ENCODE data around the gene RNF44. TPM values are rescaled to one million over a fixed set of nuclear protein-coding genes. Genes with fewer than 3 reads are reported as not detected.

The RNF44 gene
- total RNA-seq, 3 donors from 2014 or later = 6.9 to 17.1 (median 15.4) TPM

DNA sequence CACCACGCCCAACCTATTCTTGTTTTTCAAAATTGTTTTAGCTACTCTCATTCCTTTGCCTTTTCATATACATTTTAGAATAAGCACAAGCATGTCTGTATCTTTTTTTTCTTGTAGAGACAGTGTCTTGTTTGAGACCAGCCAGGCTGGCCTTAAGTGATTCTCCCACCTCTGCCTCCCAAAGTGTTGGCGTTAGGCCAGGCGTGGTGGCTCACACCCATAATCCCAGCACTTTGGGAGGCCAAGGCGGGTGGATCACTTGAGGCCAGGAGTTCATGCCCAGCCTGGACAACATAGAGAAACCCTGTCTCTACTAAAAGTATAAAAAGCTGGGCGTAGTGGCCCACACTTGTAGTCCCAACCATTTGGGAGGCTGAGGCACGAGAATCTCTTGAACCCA, 13.1 kb downstream of the RNF44 start:
- no peak for DNase-seq (ENCODE audit: low spot score in 2 of 2)
- intact Hi-C loops (cut with DNase I; ENCODE audit: low total_unique reads) = no loop called here
- TF ChIP-seq, protein P1, sequence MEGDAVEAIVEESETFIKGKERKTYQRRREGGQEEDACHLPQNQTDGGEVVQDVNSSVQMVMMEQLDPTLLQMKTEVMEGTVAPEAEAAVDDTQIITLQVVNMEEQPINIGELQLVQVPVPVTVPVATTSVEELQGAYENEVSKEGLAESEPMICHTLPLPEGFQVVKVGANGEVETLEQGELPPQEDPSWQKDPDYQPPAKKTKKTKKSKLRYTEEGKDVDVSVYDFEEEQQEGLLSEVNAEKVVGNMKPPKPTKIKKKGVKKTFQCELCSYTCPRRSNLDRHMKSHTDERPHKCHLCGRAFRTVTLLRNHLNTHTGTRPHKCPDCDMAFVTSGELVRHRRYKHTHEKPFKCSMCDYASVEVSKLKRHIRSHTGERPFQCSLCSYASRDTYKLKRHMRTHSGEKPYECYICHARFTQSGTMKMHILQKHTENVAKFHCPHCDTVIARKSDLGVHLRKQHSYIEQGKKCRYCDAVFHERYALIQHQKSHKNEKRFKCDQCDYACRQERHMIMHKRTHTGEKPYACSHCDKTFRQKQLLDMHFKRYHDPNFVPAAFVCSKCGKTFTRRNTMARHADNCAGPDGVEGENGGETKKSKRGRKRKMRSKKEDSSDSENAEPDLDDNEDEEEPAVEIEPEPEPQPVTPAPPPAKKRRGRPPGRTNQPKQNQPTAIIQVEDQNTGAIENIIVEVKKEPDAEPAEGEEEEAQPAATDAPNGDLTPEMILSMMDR (IDR thresholded peaks at IDR 0.05) = no peak
- TF ChIP-seq POLR2AphosphoS5 (IDR thresholded peaks at IDR 0.05) (no peak), POLR2A (IDR thresholded peaks at IDR 0.05) (no peak)
- H3K9me3 ChIP-seq = no peaks in the 10 kb centered on the region
- no peak overlapping the region for H3K4me3 ChIP-seq
- H3K4me1 ChIP-seq = no peaks in the 10 kb centered on the region
- no peaks in the 10 kb centered on the region for H3K27me3 ChIP-seq
- H3K36me3 ChIP-seq = peaks cover 4% of the 10 kb centered on the region
- H3K27ac ChIP-seq = no peak overlapping the region

DNA sequence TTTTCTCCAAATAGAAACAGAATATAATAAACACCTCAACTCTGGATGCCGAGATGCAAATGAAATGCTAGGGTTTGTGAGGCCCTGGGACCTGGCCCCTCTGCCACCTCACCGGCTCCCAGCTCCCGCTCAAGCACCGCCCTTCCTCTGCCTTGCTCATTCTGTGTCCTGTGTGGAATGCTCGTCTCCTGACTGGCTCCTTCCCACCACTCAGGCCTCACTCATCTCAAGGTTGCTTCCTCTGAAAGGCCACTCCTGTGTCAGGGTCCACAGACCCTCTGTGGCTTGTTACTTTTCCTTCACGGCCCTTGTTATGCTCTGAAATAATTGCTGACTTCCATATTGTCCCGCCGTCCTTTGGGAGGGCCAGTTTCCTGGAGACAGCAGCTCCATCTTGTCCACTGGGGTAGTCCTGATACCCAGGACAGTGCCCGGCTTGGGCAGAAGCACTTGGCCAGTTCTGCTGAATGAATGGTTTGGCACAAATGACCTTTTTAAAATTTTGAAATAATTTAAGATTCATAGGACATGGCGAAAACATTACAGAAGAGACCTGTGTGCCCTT, 15.4 kb downstream of the RNF44 start:
- DNase-seq (ENCODE audit: low spot score in 2 of 2) = no peak
- Histone ChIP-seq H3K4me3 (no peak overlapping the region), H3K27me3 (no peaks in the 10 kb centered on the region), H3K27ac (no peak overlapping the region), H3K4me1 (no peaks in the 10 kb centered on the region), H3K9me3 (no peaks in the 10 kb centered on the region), H3K36me3 (no peaks in the 10 kb centered on the region)
- TF ChIP-seq POLR2A (IDR thresholded peaks at IDR 0.05) (no peak), POLR2AphosphoS5 (IDR thresholded peaks at IDR 0.05) (no peak)
- TF ChIP-seq, protein P1 (IDR thresholded peaks at IDR 0.05) = no peak
- intact Hi-C loops (cut with DNase I; ENCODE audit: low total_unique reads) = no loop called here

GRCh38 chr5:176521286-176521685, 15.9 kb downstream of the RNF44 start:
- Histone ChIP-seq H3K27me3 (no peaks in the 10 kb centered on the region), H3K9me3 (no peaks in the 10 kb centered on the region), H3K27ac (no peak overlapping the region), H3K4me1 (no peaks in the 10 kb centered on the region), H3K4me3 (no peak overlapping the region), H3K36me3 (no peaks in the 10 kb centered on the region)
- DNase-seq (ENCODE audit: low spot score in 2 of 2) = no peak
- intact Hi-C loops (cut with DNase I; ENCODE audit: low total_unique reads) = no loop called here
- no peak for TF ChIP-seq POLR2A (IDR thresholded peaks at IDR 0.05)
- TF ChIP-seq POLR2AphosphoS5 (IDR thresholded peaks at IDR 0.05) = no peak
- TF ChIP-seq, protein P1 (IDR thresholded peaks at IDR 0.05) = no peak

DNA sequence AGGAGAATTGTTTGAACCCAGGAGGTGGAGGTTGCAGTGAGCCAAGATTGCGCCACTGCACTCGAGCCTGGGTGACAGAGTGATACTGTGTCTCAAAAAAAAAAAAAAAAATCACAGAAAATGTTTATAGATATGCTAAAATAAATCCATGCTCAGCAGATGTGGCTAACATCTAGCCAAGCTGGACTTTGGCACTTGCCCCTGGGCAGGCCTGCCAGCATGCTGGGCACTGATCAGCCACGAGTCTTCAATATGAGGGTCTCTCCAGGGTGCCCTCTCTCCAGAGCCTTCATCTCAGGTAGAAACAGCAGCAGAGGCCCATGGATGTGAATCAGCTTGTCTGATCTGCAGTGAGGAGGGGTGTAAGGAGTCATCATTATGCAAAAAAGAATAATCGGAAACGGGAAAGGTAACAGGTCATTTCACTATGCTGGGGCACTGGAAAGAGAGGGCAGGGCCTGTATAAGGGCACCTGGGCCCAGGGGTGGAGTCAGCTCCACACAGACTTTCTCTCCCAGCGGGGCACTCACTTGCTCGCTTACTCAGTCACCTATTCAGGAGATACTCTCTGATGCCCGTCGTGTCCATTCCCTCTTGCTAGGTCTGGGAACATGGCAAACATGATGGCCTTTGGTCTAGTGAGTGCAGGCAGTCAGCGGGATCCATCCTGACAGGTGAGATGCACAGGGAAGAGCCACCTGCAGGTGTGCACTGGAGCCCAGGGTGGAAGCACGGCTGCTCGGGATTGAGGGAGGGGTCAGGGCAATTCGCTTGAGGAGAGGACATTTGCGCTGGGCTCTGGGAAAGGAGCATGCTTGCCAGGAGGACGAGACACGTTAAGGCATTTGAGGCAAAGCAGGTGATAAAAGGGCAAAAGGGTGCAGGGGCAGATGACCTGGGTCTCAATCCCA, 17.1 kb downstream of the RNF44 start:
- Histone ChIP-seq H3K4me3 (no peak overlapping the region), H3K9me3 (no peaks in the 10 kb centered on the region), H3K27me3 (no peaks in the 10 kb centered on the region), H3K36me3 (no peaks in the 10 kb centered on the region), H3K27ac (no peak overlapping the region), H3K4me1 (no peaks in the 10 kb centered on the region)
- DNase-seq (ENCODE audit: low spot score in 2 of 2) = no peak
- no peak for TF ChIP-seq POLR2AphosphoS5 (IDR thresholded peaks at IDR 0.05)
- no peak for TF ChIP-seq POLR2A (IDR thresholded peaks at IDR 0.05)
- TF ChIP-seq, protein P1 (IDR thresholded peaks at IDR 0.05) = no peak
- intact Hi-C loops (cut with DNase I; ENCODE audit: low total_unique reads) = no loop called here

GRCh38 chr5:176517053-176517661, 20.0 kb downstream of the RNF44 start:
- DNase-seq (ENCODE audit: low spot score in 2 of 2) = no peak
- Histone ChIP-seq H3K27ac (no peak overlapping the region), H3K4me3 (no peak overlapping the region), H3K9me3 (no peaks in the 10 kb centered on the region), H3K36me3 (no peaks in the 10 kb centered on the region), H3K4me1 (no peaks in the 10 kb centered on the region), H3K27me3 (no peaks in the 10 kb centered on the region)
- TF ChIP-seq, protein P1 (IDR thresholded peaks at IDR 0.05) = no peak
- no peak for TF ChIP-seq POLR2AphosphoS5 (IDR thresholded peaks at IDR 0.05)
- no peak for TF ChIP-seq POLR2A (IDR thresholded peaks at IDR 0.05)
- intact Hi-C loops (cut with DNase I; ENCODE audit: low total_unique reads) = no loop called here
